Liver (tissue), 9 donors: ENCODE results near the gene AGPAT3. TPM values are rescaled to one million over a fixed set of nuclear protein-coding genes. Genes with fewer than 3 reads are reported as not detected.

Experiments used
- DNase-seq: peaks from one replicate; pipeline ENCODE4 v3.0.0-alpha.2; 2017; ENCODE audit warnings: low spot score
- H3K27ac ChIP-seq, 2 donors: one replicate each; pipeline ENCODE4 v1.7.0; 2013; ENCODE audit warnings: inconsistent platforms in 2 of 2, low read length in 2 of 2, control low read depth in 1 of 2, low read depth in 1 of 2, mild to moderate bottlenecking in 1 of 2
- H3K27me3 ChIP-seq, 4 donors: one replicate each; pipeline versions ENCODE4 v1.6.1 to v1.7.0; 2013; ENCODE audit warnings: low read length in 3 of 4, inconsistent platforms in 1 of 4, mild to moderate bottlenecking in 1 of 4, moderate library complexity in 1 of 4; ENCODE audit not compliant: control insufficient read depth in 4 of 4, insufficient read depth in 4 of 4
- H3K36me3 ChIP-seq, 4 donors: one replicate each; pipeline versions ENCODE4 v1.6.1 to v1.7.0; 2013; ENCODE audit warnings: low read length in 3 of 4, mild to moderate bottlenecking in 3 of 4, low read depth in 1 of 4, moderate library complexity in 1 of 4; ENCODE audit not compliant: control insufficient read depth in 4 of 4, insufficient read depth in 3 of 4
- H3K4me1 ChIP-seq, 4 donors: one replicate each; pipeline versions ENCODE4 v1.6.1 to v1.7.0; 2013; ENCODE audit warnings: low read length in 3 of 4, mild to moderate bottlenecking in 3 of 4, moderate library complexity in 1 of 4; ENCODE audit not compliant: control insufficient read depth in 4 of 4, insufficient read depth in 4 of 4
- H3K4me3 ChIP-seq, 3 donors: one replicate each; pipeline versions ENCODE4 v1.6.1 to v1.7.0; 2013; ENCODE audit warnings: low read length in 3 of 3, control low read depth in 1 of 3, low read depth in 1 of 3, mild to moderate bottlenecking in 1 of 3
- H3K9ac ChIP-seq, 2 donors: one replicate each; pipeline ENCODE4 v1.7.0; 2013; ENCODE audit warnings: low read length in 2 of 2, mild to moderate bottlenecking in 2 of 2, moderate library complexity in 2 of 2, control low read depth in 1 of 2, low read depth in 1 of 2
- H3K9me3 ChIP-seq, 4 donors: one replicate each; pipeline versions ENCODE4 v1.6.1 to v1.7.0; 2013; ENCODE audit warnings: low read length in 3 of 4; ENCODE audit not compliant: control insufficient read depth in 4 of 4
- ATF3 ChIP-seq: IDR thresholded peaks from 2 replicates; pipeline ENCODE4 v1.6.1; 2016; ENCODE audit warnings: antibody characterized with exemption
- CTCF ChIP-seq: fragments of 150-350 bp; IDR thresholded peaks from 2 replicates; pipeline ENCODE4 v1.5.1; 2017; ENCODE audit warnings: improper control_type of control experiment, low read depth, low read length; ENCODE audit not compliant: missing input control
- EGR1 ChIP-seq, 2 donors: IDR thresholded peaks; 2 replicates each; pipeline ENCODE4 v1.6.1; 2016 to 2018; ENCODE audit warnings: antibody characterized with exemption in 2 of 2, low read depth in 2 of 2
- FOXA1 ChIP-seq: IDR thresholded peaks from 2 replicates; pipeline ENCODE4 v1.6.1; 2016; ENCODE audit warnings: antibody characterized with exemption
- FOXA2 ChIP-seq: IDR thresholded peaks from 2 replicates; pipeline ENCODE4 v1.6.1; 2016; ENCODE audit warnings: antibody characterized with exemption
- GABPA ChIP-seq, 2 donors: IDR thresholded peaks in 1 of 2; conservative IDR thresholded peaks in 1 of 2; 2 replicates each; pipeline ENCODE4 v1.6.1; 2016; ENCODE audit warnings: antibody characterized with exemption in 2 of 2, mild to moderate bottlenecking in 1 of 2, moderate library complexity in 1 of 2
- HNF4A ChIP-seq, 2 donors: conservative IDR thresholded peaks; 2 replicates each; pipeline ENCODE4 v1.6.1; 2016; ENCODE audit warnings: antibody characterized with exemption in 2 of 2, mild to moderate bottlenecking in 2 of 2
- HNF4G ChIP-seq: IDR thresholded peaks from 2 replicates; pipeline ENCODE4 v1.6.1; 2016; ENCODE audit warnings: antibody characterized with exemption
- JUND ChIP-seq, 2 donors: IDR thresholded peaks; 2 replicates each; pipeline ENCODE4 v1.6.1; 2016; ENCODE audit warnings: antibody characterized with exemption in 2 of 2
- RAD21 ChIP-seq, 2 donors: IDR thresholded peaks; 2 replicates each; pipeline ENCODE4 v1.6.1; 2016; ENCODE audit warnings: antibody characterized with exemption in 2 of 2, mild to moderate bottlenecking in 2 of 2
- REST ChIP-seq: IDR thresholded peaks from 2 replicates; pipeline ENCODE4 v1.6.1; 2016; ENCODE audit warnings: antibody characterized with exemption, mild to moderate bottlenecking
- RXRA ChIP-seq, 2 donors: IDR thresholded peaks; 2 replicates each; pipeline ENCODE4 v1.6.1; 2017 to 2018; ENCODE audit warnings: antibody characterized with exemption in 2 of 2, mild to moderate bottlenecking in 1 of 2
- SP1 ChIP-seq: IDR thresholded peaks from 2 replicates; pipeline ENCODE4 v1.6.1; 2018; ENCODE audit warnings: antibody characterized with exemption, mild to moderate bottlenecking
- TAF1 ChIP-seq: conservative IDR thresholded peaks from 2 replicates; pipeline ENCODE4 v1.6.1; 2016; ENCODE audit warnings: antibody characterized with exemption, mild to moderate bottlenecking
- YY1 ChIP-seq: IDR thresholded peaks from 2 replicates; pipeline ENCODE4 v1.6.1; 2016; ENCODE audit warnings: antibody characterized with exemption, mild to moderate bottlenecking
- WGBS: extraction: QIAGEN DNeasy Blood & Tissue Kit; methylation state at CpG from one replicate; pipeline ENCODE4 v1.1.7; 2013; 5-methylcytosine and 5-hydroxymethylcytosine counted together
- polyA plus RNA-seq, 2 donors: library from polyadenylated mRNA; stranded (reverse) in 1 of 2; unstranded in 1 of 2; fragments of 200-250 nt in 1 of 2; fragments of >200 nt in 1 of 2; fragmentation: Nextera tagmentation in 1 of 2; extraction: Ambion mirVana in 1 of 2; gene quantifications; one replicate each; pipeline versions ENCODE4 v1.2.1 to v1.2.3, GENCODE V29; 2013 to 2015
- total RNA-seq, 2 donors: library from RNA; depleted of rRNA; stranded (reverse); fragments of >200 nt; gene quantifications; one replicate each; pipeline ENCODE4 v1.2.3, GENCODE V29; 2014
- TF ChIP-seq, protein P1 (sequence below): IDR thresholded peaks from 2 replicates; pipeline ENCODE4 v1.6.1; 2016; ENCODE audit warnings: antibody characterized with exemption
- TF ChIP-seq, protein P2 (sequence below): IDR thresholded peaks from 2 replicates; pipeline ENCODE4 v1.6.1; 2016; ENCODE audit warnings: antibody characterized with exemption
- donor health status: healthy.
- donor health status: healthy.
- donor health status: healthy.
- donor health status: healthy.
- donor health status: healthy.

AGPAT3 gene
- total and polyA plus RNA-seq, 4 donors = 32.3 to 148 (median 59.8) TPM

DNA sequence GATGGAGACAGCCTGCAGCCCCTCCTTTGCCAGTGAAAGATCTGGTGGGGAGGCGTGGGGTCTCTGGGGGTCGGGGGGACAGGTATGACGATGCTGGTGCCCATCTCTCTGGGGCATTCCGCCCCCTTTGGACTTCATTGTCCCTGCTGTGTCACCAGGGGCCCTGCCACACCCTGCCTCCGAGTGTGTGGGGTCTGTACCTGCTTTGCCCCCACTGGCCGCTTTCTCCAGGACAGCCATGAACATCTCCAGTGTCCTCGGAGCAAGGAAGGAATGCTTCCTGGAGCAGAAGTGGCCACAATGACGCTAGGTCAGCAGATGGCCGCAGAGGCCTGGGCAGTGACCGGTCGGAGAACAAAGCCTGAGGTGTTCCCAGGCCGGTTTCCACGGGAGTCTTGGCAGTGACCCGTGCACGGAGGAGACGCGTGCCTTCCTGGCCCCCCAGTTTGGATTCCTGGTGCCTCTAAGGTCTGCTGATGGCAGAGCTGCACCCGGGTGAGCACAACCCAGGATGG lies 128.5 kb downstream of the AGPAT3 start:
- no peak overlapping the region for H3K9ac ChIP-seq
- H3K27ac ChIP-seq = no peak overlapping the region
- WGBS = 81% methylated on average over 18 of the region's 18 CpGs

DNA sequence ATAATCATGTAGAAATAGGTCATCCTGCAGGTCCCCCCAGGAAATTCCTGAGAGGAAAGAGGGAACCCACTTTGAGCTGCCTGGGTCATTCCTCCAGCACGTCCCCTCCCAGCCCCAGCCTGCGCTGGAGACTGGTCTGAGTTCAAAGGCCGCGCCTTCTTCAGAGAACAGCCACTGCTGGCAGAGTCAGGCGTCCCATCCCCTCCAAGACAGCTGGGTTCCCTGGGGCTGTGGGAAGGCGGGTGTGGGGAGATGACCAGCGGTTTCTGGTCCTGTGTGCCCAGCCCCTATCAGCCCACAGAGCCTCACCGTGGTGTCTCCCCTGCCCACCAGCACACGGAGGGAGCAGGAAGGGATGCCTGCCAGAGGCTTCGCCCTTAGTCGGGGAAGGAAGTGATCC lies 129.1 kb downstream of the AGPAT3 start:
- DNase-seq = no peak
- Histone ChIP-seq H3K36me3 (no peaks in the 10 kb centered on the region), H3K4me3 (no peak overlapping the region), H3K27me3 (no peaks in the 10 kb centered on the region), H3K9me3 (no peaks in the 10 kb centered on the region), H3K4me1 (no peaks in the 10 kb centered on the region), H3K27ac (no peak overlapping the region), H3K9ac (no peak overlapping the region)
- TF ChIP-seq CTCF (no peak), EGR1 (IDR thresholded peaks at IDR 0.05; ENCODE audit: low read depth in 2 of 2) (no peak), SP1 (no peak), ATF3 (no peak)
- 66% methylated on average over 11 of the region's 11 CpGs for WGBS

More for the DNA sequence above, 128.5 kb downstream of the AGPAT3 start:
- no peak overlapping the region for H3K4me3 ChIP-seq
- TF ChIP-seq YY1 = no peak
- no peak for TF ChIP-seq GABPA (IDR thresholded peaks at IDR 0.05 in 1 of 2, conservative IDR thresholded peaks at IDR 0.05 in 1 of 2)
- no peak for TF ChIP-seq RAD21 (IDR thresholded peaks at IDR 0.05)
- TF ChIP-seq REST = no peak
- no peak for TF ChIP-seq HNF4A (conservative IDR thresholded peaks at IDR 0.05)
- no peak for TF ChIP-seq FOXA2
- no peak for TF ChIP-seq FOXA1
- TF ChIP-seq RXRA (IDR thresholded peaks at IDR 0.05) = no peak
- TF ChIP-seq EGR1 (IDR thresholded peaks at IDR 0.05; ENCODE audit: low read depth in 2 of 2) = no peak
- TF ChIP-seq ATF3 = no peak
- no peak for TF ChIP-seq HNF4G
- TF ChIP-seq JUND (IDR thresholded peaks at IDR 0.05) = no peak
- TF ChIP-seq TAF1 = no peak
- TF ChIP-seq, protein P1, sequence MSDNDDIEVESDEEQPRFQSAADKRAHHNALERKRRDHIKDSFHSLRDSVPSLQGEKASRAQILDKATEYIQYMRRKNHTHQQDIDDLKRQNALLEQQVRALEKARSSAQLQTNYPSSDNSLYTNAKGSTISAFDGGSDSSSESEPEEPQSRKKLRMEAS = no peak
- TF ChIP-seq, protein P2, sequence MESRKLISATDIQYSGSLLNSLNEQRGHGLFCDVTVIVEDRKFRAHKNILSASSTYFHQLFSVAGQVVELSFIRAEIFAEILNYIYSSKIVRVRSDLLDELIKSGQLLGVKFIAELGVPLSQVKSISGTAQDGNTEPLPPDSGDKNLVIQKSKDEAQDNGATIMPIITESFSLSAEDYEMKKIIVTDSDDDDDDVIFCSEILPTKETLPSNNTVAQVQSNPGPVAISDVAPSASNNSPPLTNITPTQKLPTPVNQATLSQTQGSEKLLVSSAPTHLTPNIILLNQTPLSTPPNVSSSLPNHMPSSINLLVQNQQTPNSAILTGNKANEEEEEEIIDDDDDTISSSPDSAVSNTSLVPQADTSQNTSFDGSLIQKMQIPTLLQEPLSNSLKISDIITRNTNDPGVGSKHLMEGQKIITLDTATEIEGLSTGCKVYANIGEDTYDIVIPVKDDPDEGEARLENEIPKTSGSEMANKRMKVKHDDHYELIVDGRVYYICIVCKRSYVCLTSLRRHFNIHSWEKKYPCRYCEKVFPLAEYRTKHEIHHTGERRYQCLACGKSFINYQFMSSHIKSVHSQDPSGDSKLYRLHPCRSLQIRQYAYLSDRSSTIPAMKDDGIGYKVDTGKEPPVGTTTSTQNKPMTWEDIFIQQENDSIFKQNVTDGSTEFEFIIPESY = no peak
- TF ChIP-seq SP1 = no peak
- no peaks in the 10 kb centered on the region for H3K4me1 ChIP-seq
- H3K36me3 ChIP-seq = no peaks in the 10 kb centered on the region
- H3K9me3 ChIP-seq = no peaks in the 10 kb centered on the region
- no peak for DNase-seq
- H3K27me3 ChIP-seq = no peaks in the 10 kb centered on the region
